PC-9 (cell line): ENCODE results near the gene RPS3. TPM values are rescaled to one million over a fixed set of nuclear protein-coding genes. Genes with fewer than 3 reads are reported as not detected.

ENCODE experiments used
- BruUV-seq: library from RNA; stranded (reverse); fragments of 400-500 nt; replicated peaks from 2 replicates; lab custom pipeline; 2021; lab: Mats Ljungman, UMichigan
- CTCF ChIA-PET: fragments of 300-600 bp; sonication (Branson Sonifier 250); formaldehyde crosslinking; loops from one replicate; lab custom pipeline; 2022; ENCODE audit warnings: antibody characterized with exemption; lab: Charles Lee
- POLR2A ChIA-PET: fragments of 300-600 bp; sonication (Branson Sonifier 250); formaldehyde crosslinking; loops from one replicate; lab custom pipeline; 2022; ENCODE audit warnings: antibody characterized with exemption; ENCODE audit not compliant: unreplicated experiment; lab: Charles Lee
- DNase-seq, 2 experiments: peaks; one replicate each; pipeline versions ENCODE4 v3.0.0 to v3.0.0-alpha.2; 2015 to 2022; ENCODE audit warnings: mixed read lengths in 1 of 2
- H2AFZ ChIP-seq: fragments of 200-600 bp; sonication (generic); 2 replicates; pipeline ENCODE4 v1.8.1; 2017; ENCODE audit warnings: antibody characterized with exemption
- H3F3A ChIP-seq: fragments of 200-600 bp; sonication (generic); 2 replicates; pipeline ENCODE4 v1.8.1; 2017; ENCODE audit warnings: antibody characterized with exemption, mild to moderate bottlenecking, low read depth; ENCODE audit not compliant: insufficient read depth
- H3K27ac ChIP-seq: fragments of 200-600 bp; sonication (generic); 2 replicates; pipeline ENCODE4 v1.6.1; 2016; ENCODE audit warnings: mixed run types
- H3K27me3 ChIP-seq: fragments of 200-600 bp; sonication (generic); 2 replicates; pipeline ENCODE4 v1.6.1; 2016; ENCODE audit warnings: low read depth, mixed run types; ENCODE audit not compliant: insufficient read depth
- H3K36me3 ChIP-seq: fragments of 200-600 bp; sonication (generic); 2 replicates; pipeline ENCODE4 v1.6.1; 2016; ENCODE audit warnings: low read depth, mixed run types
- H3K4me1 ChIP-seq: fragments of 200-600 bp; sonication (generic); replicated peaks from 2 replicates; pipeline ENCODE4 v1.6.1; 2016; ENCODE audit warnings: mixed run types; ENCODE audit not compliant: insufficient read depth
- H3K4me2 ChIP-seq: fragments of 200-600 bp; sonication (generic); 2 replicates; pipeline ENCODE4 v1.6.1; 2017; ENCODE audit warnings: mixed run types
- H3K4me3 ChIP-seq: fragments of 200-600 bp; sonication (generic); 2 replicates; pipeline ENCODE4 v1.6.1; 2016; ENCODE audit warnings: mixed run types
- H3K79me2 ChIP-seq: fragments of 200-600 bp; sonication (generic); 2 replicates; pipeline ENCODE4 v1.6.1; 2017; ENCODE audit warnings: low read depth, mixed run types
- H3K9me2 ChIP-seq: fragments of 200-600 bp; sonication (generic); 2 replicates; pipeline ENCODE4 v1.8.1; 2017; ENCODE audit warnings: mild to moderate bottlenecking; ENCODE audit not compliant: insufficient read depth
- H3K9me3 ChIP-seq: fragments of 200-600 bp; sonication (generic); 2 replicates; pipeline ENCODE4 v1.8.1; 2016; ENCODE audit warnings: low read depth; ENCODE audit not compliant: insufficient read depth
- H4K20me1 ChIP-seq: fragments of 200-600 bp; sonication (generic); 2 replicates; pipeline ENCODE4 v1.8.1; 2017; ENCODE audit not compliant: insufficient read depth
- EZH2 ChIP-seq: fragments of 200-600 bp; sonication (generic); IDR thresholded peaks from 2 replicates; pipeline ENCODE4 v1.8.0; 2017; ENCODE audit warnings: antibody characterized with exemption, low read depth
- intact Hi-C: fragments of 100-400 bp; cut with micrococcal nuclease; formaldehyde crosslinking; loops from one replicate; pipeline ENCODE4 v1.10.0; 2022; ENCODE audit not compliant: unreplicated experiment
- total RNA-seq: library from RNA; stranded (reverse); gene quantifications from 2 replicates; pipeline ENCODE4 v1.2.3, GENCODE V29; 2021
- TF ChIP-seq, protein P1 (sequence below): fragments of 200-600 bp; sonication (generic); conservative IDR thresholded peaks from 2 replicates; pipeline ENCODE4 v1.6.1; 2017; ENCODE audit warnings: mixed run types, antibody characterized with exemption, mild to moderate bottlenecking, moderate library complexity

The RPS3 gene
- total RNA-seq, 1 experiment from 2014 or later = 4,011 TPM

DNA sequence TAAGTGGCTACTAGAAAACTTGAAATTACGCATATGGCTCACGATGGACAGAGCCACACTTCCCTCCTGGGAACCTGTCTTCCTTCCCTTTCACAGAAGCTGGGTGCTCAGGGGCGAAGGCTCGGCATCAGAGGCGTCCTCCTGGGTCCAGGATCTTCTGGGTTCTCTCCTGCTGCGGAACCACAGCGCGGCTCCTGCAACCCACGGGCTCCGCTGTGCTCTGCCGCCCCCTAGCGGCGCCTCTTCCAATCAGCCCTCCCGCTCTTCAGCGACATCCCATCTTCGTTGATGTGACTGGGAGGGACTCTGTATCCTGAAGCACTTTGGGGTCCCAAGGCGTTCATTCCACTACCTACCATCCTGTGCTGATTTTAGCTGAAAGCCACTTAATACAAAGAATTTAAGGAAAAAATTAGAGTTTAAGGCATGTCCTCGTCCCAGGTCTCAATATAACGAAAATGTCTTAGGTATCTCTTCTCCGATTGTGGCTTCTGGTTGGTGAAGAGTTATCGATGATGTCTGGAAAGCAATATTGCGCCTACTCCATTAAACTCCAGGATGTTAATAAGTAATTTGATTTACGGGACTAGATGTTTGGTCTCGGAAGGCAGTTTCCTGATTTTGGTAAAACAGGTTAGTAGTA, 14.8 kb upstream of the RPS3 start:
- no peaks in the 10 kb centered on the region for H3K79me2 ChIP-seq
- CTCF ChIA-PET = interaction anchor here (0.7 to 1.6 kb wide), 3 partner anchors 41 to 104 kb away, joined by 3 to 8 read pairs (median 6); no protein-coding TSS in a partner anchor
- peak overlapping the region; percentile 55 for H3K4me2 ChIP-seq
- DNase-seq = peak; percentile 58 to 71
- no TSS peak for BruUV-seq
- H3K4me3 ChIP-seq = no peak overlapping the region
- no peak overlapping the region for H3K27ac ChIP-seq
- H2AFZ ChIP-seq = peak overlapping the region; percentile 4; the same call in 1 of the 2 replicates
- TF ChIP-seq, protein P1, sequence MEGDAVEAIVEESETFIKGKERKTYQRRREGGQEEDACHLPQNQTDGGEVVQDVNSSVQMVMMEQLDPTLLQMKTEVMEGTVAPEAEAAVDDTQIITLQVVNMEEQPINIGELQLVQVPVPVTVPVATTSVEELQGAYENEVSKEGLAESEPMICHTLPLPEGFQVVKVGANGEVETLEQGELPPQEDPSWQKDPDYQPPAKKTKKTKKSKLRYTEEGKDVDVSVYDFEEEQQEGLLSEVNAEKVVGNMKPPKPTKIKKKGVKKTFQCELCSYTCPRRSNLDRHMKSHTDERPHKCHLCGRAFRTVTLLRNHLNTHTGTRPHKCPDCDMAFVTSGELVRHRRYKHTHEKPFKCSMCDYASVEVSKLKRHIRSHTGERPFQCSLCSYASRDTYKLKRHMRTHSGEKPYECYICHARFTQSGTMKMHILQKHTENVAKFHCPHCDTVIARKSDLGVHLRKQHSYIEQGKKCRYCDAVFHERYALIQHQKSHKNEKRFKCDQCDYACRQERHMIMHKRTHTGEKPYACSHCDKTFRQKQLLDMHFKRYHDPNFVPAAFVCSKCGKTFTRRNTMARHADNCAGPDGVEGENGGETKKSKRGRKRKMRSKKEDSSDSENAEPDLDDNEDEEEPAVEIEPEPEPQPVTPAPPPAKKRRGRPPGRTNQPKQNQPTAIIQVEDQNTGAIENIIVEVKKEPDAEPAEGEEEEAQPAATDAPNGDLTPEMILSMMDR = peak; percentile 100
- TF ChIP-seq EZH2 = no peak
- intact Hi-C loops = loop anchor here (1.0 to 5.0 kb wide), 5 partner anchors 42 to 418 kb away; no protein-coding TSS in a partner anchor
- no peaks in the 10 kb centered on the region for H3K9me2 ChIP-seq
- POLR2A ChIA-PET = no interaction called here
- no peaks in the 10 kb centered on the region for H4K20me1 ChIP-seq
- H3K4me1 ChIP-seq = peaks cover 70% of the 10 kb centered on the region
- no peaks in the 10 kb centered on the region for H3K36me3 ChIP-seq
- H3K27me3 ChIP-seq = no peaks in the 10 kb centered on the region
- peaks cover 40% of the 10 kb centered on the region for H3F3A ChIP-seq
- no peaks in the 10 kb centered on the region for H3K9me3 ChIP-seq

- no peaks in the 10 kb centered on the region for H3K27me3 ChIP-seq
- TF ChIP-seq, protein P1 = no peak
- no peak for TF ChIP-seq EZH2
- peak; percentile 80 to 91 for DNase-seq
- peaks cover 37% of the 10 kb centered on the region for H3F3A ChIP-seq
- peaks cover 52% of the 10 kb centered on the region for H3K4me1 ChIP-seq
- POLR2A ChIA-PET = interaction anchor here (0.6 kb wide), 2 partner anchors 39 to 128 kb away, joined by 3 to 4 read pairs; no protein-coding TSS in a partner anchor
- H3K9me2 ChIP-seq = no peaks in the 10 kb centered on the region
- peak overlapping the region; percentile 35 for H3K27ac ChIP-seq
- peak overlapping the region; percentile 27 for H3K4me2 ChIP-seq
- no peaks in the 10 kb centered on the region for H3K36me3 ChIP-seq
- H2AFZ ChIP-seq = no peak overlapping the region
- intact Hi-C loops = loop anchor here (5.0 kb wide), 2 partner anchors 55 to 415 kb away; no protein-coding TSS in a partner anchor
- CTCF ChIA-PET = interaction anchor here (0.6 to 1.0 kb wide), 3 partner anchors 14 to 446 kb away, joined by 3 to 6 read pairs (median 5); no protein-coding TSS in a partner anchor
- H3K79me2 ChIP-seq = no peaks in the 10 kb centered on the region
- BruUV-seq = no TSS peak
- no peaks in the 10 kb centered on the region for H3K9me3 ChIP-seq
- no peak overlapping the region for H3K4me3 ChIP-seq
- no peaks in the 10 kb centered on the region for H4K20me1 ChIP-seq
Measured at GRCh38 chr11:75386942-75387630, 12.2 kb upstream of the RPS3 start.

DNA sequence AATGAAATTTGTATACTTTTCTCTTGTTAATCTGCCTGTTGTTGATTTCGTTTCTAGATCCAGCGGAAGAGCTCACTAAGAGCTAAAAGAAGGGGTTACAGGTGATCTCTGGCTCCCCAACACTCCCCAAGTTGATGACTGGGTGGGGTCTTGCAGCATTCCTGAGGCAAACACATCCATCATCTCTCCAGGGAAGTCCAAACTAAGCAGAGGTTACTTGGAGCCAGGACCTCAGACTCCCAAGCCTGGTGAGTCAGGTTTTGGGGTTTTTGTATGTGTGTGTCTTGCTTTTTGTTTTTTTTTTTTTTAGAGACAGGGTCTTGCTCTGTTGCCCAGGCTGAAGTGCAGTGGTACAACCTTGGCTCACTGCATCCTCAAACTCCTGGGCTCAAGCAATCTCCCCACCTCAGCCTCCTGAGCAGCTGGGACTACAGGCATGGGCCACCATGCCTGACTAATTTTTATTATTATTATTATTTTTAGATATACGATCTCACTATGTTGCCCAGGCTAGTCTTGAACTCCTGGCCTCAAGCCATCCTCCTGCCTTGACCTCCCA, 11.5 kb upstream of the RPS3 start:
- DNase-seq = peak; percentile 25 to 41
- intact Hi-C loops = loop anchor here (1.0 to 5.0 kb wide), 4 partner anchors 54 to 479 kb away; no protein-coding TSS in a partner anchor
- Histone ChIP-seq H3F3A (peaks cover 42% of the 10 kb centered on the region), H3K4me2 (peak overlapping the region; percentile 27; the same call in 1 of the 2 replicates), H3K36me3 (no peaks in the 10 kb centered on the region), H4K20me1 (no peaks in the 10 kb centered on the region), H3K9me3 (no peaks in the 10 kb centered on the region), H3K9me2 (no peaks in the 10 kb centered on the region), H3K27ac (peak overlapping the region; percentile 35), H3K27me3 (no peaks in the 10 kb centered on the region), H3K4me3 (no peak overlapping the region), H3K79me2 (no peaks in the 10 kb centered on the region), H3K4me1 (peaks cover 52% of the 10 kb centered on the region), H2AFZ (no peak overlapping the region)
- ChIA-PET CTCF (interaction anchor here (0.6 to 1.6 kb wide), 9 partner anchors 10 to 638 kb away, joined by 3 to 6 read pairs (median 3); no protein-coding TSS in a partner anchor), POLR2A (interaction anchor here (0.6 to 0.7 kb wide), 3 partner anchors 296 to 618 kb away, joined by 3 to 11 read pairs (median 4); no protein-coding TSS in a partner anchor)
- TF ChIP-seq, protein P1 = no peak
- no peak for TF ChIP-seq EZH2
- BruUV-seq = no TSS peak
